Stimulated activated CD4-positive, alpha-beta T cell treated with anti-CD3 and anti-CD28 coated beads, TNF-alpha, amount 100 ng/mL, for 1 hour (primary cell): ENCODE data around the gene SF3B3.
"Not testable (repeated sequence)": the region's sequence is repeated elsewhere in the genome, so short reads cannot be mapped to it uniquely, and the experiment has no call there.

Experiments used
- DNase-seq, 3 donors: peaks; one replicate each; pipeline ENCODE4 v3.0.0-alpha.2; 2020; ENCODE audit warnings: low read depth in 3 of 3, low spot score in 1 of 3

Gene SF3B3

DNA sequence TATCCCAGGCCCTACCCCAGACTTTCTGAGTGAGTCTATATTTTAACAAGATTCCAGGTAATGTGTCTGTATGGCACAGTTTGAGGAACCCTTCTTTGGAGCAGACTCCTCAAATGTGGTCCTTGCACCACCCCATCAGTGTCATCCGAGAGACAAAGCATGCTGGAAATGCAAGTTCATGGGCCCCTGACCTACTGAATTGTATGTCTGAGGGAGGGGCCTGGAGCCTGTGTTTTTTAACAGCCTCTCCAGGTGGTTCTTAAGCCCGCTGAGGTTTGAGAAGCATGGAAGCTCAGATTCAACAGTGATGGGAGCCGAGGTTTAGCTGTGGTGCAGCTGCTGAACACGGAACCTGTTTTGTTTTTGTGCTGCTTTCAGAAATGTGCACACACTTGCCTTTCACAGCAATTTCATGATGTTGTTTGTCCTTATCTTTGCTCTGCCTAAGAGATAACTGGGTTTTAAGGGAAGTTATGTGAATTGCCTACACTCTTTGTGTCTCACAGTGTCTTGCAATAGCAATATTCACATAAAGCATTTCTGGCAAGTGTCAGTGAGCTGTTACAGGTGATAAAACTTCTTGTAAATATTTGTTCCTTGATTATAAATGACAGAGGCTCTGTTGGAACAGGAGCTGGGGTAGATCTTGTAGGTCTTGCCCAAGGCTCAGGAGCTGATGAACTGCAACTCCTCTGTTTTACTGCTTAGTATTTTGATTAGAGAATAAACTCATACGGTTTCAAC, 90.8 kb downstream of the SF3B3 start:
- no peak for DNase-seq

DNA sequence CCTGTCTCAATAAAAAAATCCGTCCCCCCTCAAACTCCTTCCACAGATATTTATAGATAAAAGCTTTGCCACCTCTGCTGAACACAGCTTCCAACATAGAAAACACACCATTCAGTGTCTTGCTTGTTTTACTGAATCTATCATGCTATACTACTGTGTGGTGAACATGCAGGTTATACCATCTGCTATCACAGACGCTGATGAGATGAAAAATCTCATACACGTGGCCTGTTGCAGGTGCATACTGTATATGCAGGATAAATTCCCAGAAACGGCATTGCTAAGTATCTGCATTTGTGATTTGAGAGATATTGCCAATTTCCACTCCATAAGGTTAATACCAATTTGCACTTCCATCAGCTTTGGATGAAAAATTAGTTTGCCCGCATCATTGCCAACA, 92.3 kb downstream of the SF3B3 start:
- DNase-seq = no peak

- not testable (repeated sequence) for DNase-seq
Measured at GRCh38 chr16:70621864-70622263, 98.2 kb downstream of the SF3B3 start.
